OCI-LY1 (cell line): ENCODE measurements around the gene ZNF536.

Experiments used
- H2AFZ ChIP-seq: fragments of 200-600 bp; sonication (generic), shearing (Covaris generic); 2 replicates; pipeline ENCODE4 v1.6.0; 2014; ENCODE audit warnings: antibody characterized with exemption, mild to moderate bottlenecking, low read length
- H3F3A ChIP-seq: fragments of 200-600 bp; sonication (generic), shearing (Covaris generic); 2 replicates; pipeline ENCODE4 v1.6.0; 2014; ENCODE audit warnings: mild to moderate bottlenecking, antibody characterized with exemption, low read length, moderate library complexity; ENCODE audit not compliant: insufficient read depth
- H3K27ac ChIP-seq: fragments of 200-600 bp; sonication (generic); 2 replicates; pipeline ENCODE4 v1.5.1; 2014; ENCODE audit warnings: low read length, mixed run types, mild to moderate bottlenecking, low read depth; ENCODE audit not compliant: poor library complexity, severe bottlenecking
- H3K27me3 ChIP-seq: fragments of 200-600 bp; sonication (generic); 2 replicates; pipeline ENCODE4 v1.6.0; 2014; ENCODE audit warnings: antibody characterized with exemption, mild to moderate bottlenecking, low read length, moderate library complexity; ENCODE audit not compliant: insufficient read depth
- H3K36me3 ChIP-seq: fragments of 200-600 bp; sonication (generic); 2 replicates; pipeline ENCODE4 v1.6.1; 2014; ENCODE audit warnings: mild to moderate bottlenecking, antibody characterized with exemption, low read length, moderate library complexity, mixed read lengths; ENCODE audit not compliant: insufficient read depth
- H3K4me1 ChIP-seq: fragments of 200-600 bp; sonication (generic); 2 replicates; pipeline ENCODE4 v1.5.1; 2014; ENCODE audit warnings: mild to moderate bottlenecking, low read length, moderate library complexity; ENCODE audit not compliant: insufficient read depth, severe bottlenecking
- H3K4me2 ChIP-seq: fragments of 200-600 bp; sonication (generic), shearing (Covaris generic); 2 replicates; pipeline ENCODE4 v1.6.1; 2014; ENCODE audit warnings: low read length
- H3K4me3 ChIP-seq: fragments of 200-600 bp; sonication (generic); 2 replicates; pipeline ENCODE4 v1.5.1; 2014; ENCODE audit warnings: low read length, low read depth, mild to moderate bottlenecking, mixed read lengths; ENCODE audit not compliant: poor library complexity, severe bottlenecking
- H3K79me2 ChIP-seq: fragments of 200-600 bp; shearing (Covaris generic); 2 replicates; pipeline ENCODE4 v1.6.1; 2016; ENCODE audit warnings: mixed run types, low read length, mixed read lengths; ENCODE audit not compliant: insufficient read depth
- H3K9ac ChIP-seq: fragments of 200-600 bp; sonication (generic), shearing (Covaris generic); 2 replicates; pipeline ENCODE4 v1.6.1; 2014; ENCODE audit warnings: mild to moderate bottlenecking, low read length, mixed read lengths
- H3K9me2 ChIP-seq: fragments of 200-600 bp; sonication (generic), shearing (Covaris generic); 2 replicates; pipeline ENCODE4 v1.6.1; 2014; ENCODE audit warnings: low read depth, mild to moderate bottlenecking, low read length, mixed read lengths
- H3K9me3 ChIP-seq: fragments of 200-600 bp; shearing (Covaris generic); 2 replicates; pipeline ENCODE4 v1.6.1; 2014; ENCODE audit warnings: low read length, mixed read lengths
- H4K20me1 ChIP-seq: fragments of 200-600 bp; sonication (generic), shearing (Covaris generic); 2 replicates; pipeline ENCODE4 v1.6.0; 2016; ENCODE audit warnings: mild to moderate bottlenecking, low read length; ENCODE audit not compliant: insufficient read depth
- EZH2 ChIP-seq: fragments of 200-600 bp; sonication (generic), shearing (Covaris generic); IDR thresholded peaks from 2 replicates; pipeline ENCODE4 v1.8.0; 2017; ENCODE audit warnings: borderline replicate concordance, mixed run types, mild to moderate bottlenecking, antibody characterized with exemption, low read length, moderate library complexity, mixed read lengths
- TF ChIP-seq, protein P1 (sequence below): fragments of 200-600 bp; sonication (generic), shearing (Covaris generic); IDR thresholded peaks from 2 replicates; pipeline ENCODE4 v1.5.1; 2017; ENCODE audit warnings: mild to moderate bottlenecking, antibody characterized with exemption, low read length, moderate library complexity, mixed read lengths

The ZNF536 gene

GRCh38 chr19:30521937-30522336, 149.8 kb downstream of the ZNF536 start:
- Histone ChIP-seq H3K4me2 (no peak overlapping the region), H3F3A (no peaks in the 10 kb centered on the region), H3K9me2 (no peaks in the 10 kb centered on the region), H3K79me2 (no peaks in the 10 kb centered on the region), H4K20me1 (no peaks in the 10 kb centered on the region), H3K4me1 (no peaks in the 10 kb centered on the region), H3K27me3 (no peaks in the 10 kb centered on the region), H3K9me3 (no peaks in the 10 kb centered on the region), H3K4me3 (no peak overlapping the region), H2AFZ (no peak overlapping the region), H3K27ac (no peak overlapping the region), H3K9ac (no peak overlapping the region), H3K36me3 (no peaks in the 10 kb centered on the region)
- TF ChIP-seq, protein P1, sequence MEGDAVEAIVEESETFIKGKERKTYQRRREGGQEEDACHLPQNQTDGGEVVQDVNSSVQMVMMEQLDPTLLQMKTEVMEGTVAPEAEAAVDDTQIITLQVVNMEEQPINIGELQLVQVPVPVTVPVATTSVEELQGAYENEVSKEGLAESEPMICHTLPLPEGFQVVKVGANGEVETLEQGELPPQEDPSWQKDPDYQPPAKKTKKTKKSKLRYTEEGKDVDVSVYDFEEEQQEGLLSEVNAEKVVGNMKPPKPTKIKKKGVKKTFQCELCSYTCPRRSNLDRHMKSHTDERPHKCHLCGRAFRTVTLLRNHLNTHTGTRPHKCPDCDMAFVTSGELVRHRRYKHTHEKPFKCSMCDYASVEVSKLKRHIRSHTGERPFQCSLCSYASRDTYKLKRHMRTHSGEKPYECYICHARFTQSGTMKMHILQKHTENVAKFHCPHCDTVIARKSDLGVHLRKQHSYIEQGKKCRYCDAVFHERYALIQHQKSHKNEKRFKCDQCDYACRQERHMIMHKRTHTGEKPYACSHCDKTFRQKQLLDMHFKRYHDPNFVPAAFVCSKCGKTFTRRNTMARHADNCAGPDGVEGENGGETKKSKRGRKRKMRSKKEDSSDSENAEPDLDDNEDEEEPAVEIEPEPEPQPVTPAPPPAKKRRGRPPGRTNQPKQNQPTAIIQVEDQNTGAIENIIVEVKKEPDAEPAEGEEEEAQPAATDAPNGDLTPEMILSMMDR, result no peak
- TF ChIP-seq EZH2, result no peak

DNA sequence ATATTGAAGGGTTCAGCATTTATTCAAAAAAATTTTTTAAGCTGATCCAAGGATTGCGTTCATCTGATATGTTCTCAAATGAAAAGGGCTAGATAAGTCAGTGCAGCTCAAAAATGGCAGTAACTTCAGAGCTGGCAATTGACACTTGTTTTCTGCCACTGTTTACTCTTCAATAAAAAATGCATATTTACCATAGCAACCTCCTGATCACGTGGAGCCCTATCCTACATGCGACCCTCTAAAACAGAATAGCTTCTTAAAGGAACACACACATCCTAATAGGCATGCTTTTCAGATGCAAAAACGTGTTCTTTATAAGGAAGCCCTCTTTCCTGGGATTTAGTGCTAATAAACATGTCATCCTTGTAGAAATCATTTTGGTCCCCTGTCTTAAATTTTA, 150.2 kb downstream of the ZNF536 start:
- H3K36me3 ChIP-seq, result no peaks in the 10 kb centered on the region
- no peak overlapping the region for H3K27ac ChIP-seq
- no peaks in the 10 kb centered on the region for H3K4me1 ChIP-seq
- no peak overlapping the region for H3K9ac ChIP-seq
- H3K4me2 ChIP-seq, result no peak overlapping the region
- no peaks in the 10 kb centered on the region for H3K9me2 ChIP-seq
- H4K20me1 ChIP-seq, result no peaks in the 10 kb centered on the region
- H3K79me2 ChIP-seq, result no peaks in the 10 kb centered on the region
- no peak for TF ChIP-seq EZH2
- TF ChIP-seq, protein P1, result no peak
- no peaks in the 10 kb centered on the region for H3F3A ChIP-seq
- H2AFZ ChIP-seq, result no peak overlapping the region
- H3K27me3 ChIP-seq, result no peaks in the 10 kb centered on the region
- H3K9me3 ChIP-seq, result no peaks in the 10 kb centered on the region
- H3K4me3 ChIP-seq, result no peak overlapping the region

GRCh38 chr19:30523791-30524190, 151.6 kb downstream of the ZNF536 start:
- no peak overlapping the region for H2AFZ ChIP-seq
- H3K27ac ChIP-seq, result no peak overlapping the region
- TF ChIP-seq, protein P1, result no peak
- TF ChIP-seq EZH2, result no peak
- no peaks in the 10 kb centered on the region for H3F3A ChIP-seq
- no peak overlapping the region for H3K4me2 ChIP-seq
- H3K9ac ChIP-seq, result no peak overlapping the region
- no peak overlapping the region for H3K4me3 ChIP-seq
- H3K4me1 ChIP-seq, result no peaks in the 10 kb centered on the region
- no peaks in the 10 kb centered on the region for H3K79me2 ChIP-seq
- H4K20me1 ChIP-seq, result no peaks in the 10 kb centered on the region
- no peaks in the 10 kb centered on the region for H3K27me3 ChIP-seq
- no peaks in the 10 kb centered on the region for H3K9me3 ChIP-seq
- H3K9me2 ChIP-seq, result no peaks in the 10 kb centered on the region
- no peaks in the 10 kb centered on the region for H3K36me3 ChIP-seq
